Measurements from ENCODE around the gene TMSB10.

TMSB10 gene

DNA sequence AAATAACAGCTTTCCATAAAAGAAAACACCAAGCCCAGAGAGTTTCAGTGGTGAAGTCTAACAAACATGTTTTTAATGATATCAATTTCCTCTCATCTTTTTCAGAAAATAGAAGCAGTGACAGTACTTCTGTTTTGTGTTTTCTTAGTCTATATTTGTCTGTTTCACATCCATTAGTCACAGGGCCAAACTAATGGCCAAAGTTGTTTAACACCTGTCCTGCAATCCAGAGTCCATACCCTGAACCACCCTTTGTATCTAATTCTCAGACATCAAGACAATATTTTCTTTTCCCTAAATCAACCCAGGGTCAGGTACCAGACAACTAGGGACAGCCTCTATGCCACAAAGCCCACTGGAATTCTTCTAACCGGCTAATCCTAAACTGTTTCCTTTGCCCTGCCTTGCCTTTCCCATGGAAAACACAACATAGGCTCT is 25.9 kb downstream of the TMSB10 start:
- Histone ChIP-seq H3K9me2 (ENCODE audit: low read depth, low read length) (no peaks in the 10 kb centered on the region), H3K27ac (ENCODE audit: low read depth, low read length, poor library complexity, severe bottlenecking) (no peak overlapping the region), H3K4me2 (ENCODE audit: low read length) (no peak overlapping the region), H2AFZ (ENCODE audit: low read length) (no peak overlapping the region), H3K4me3 (ENCODE audit: low read depth, low read length, poor library complexity, severe bottlenecking) (no peak overlapping the region), H4K20me1 (ENCODE audit: insufficient read depth, low read length) (no peaks in the 10 kb centered on the region), H3K4me1 (ENCODE audit: insufficient read depth, low read length, severe bottlenecking) (peaks cover 14% of the 10 kb centered on the region), H3K27me3 (ENCODE audit: insufficient read depth, low read length) (no peaks in the 10 kb centered on the region), H3K36me3 (ENCODE audit: insufficient read depth, low read length) (no peaks in the 10 kb centered on the region), H3K9ac (ENCODE audit: low read length) (no peak overlapping the region), H3K79me2 (ENCODE audit: insufficient read depth, low read length) (no peaks in the 10 kb centered on the region), H3F3A (ENCODE audit: insufficient read depth, low read length) (no peaks in the 10 kb centered on the region; the same call in 1 of the 2 replicates), H3K9me3 (ENCODE audit: low read length) (no peaks in the 10 kb centered on the region)
- TF ChIP-seq, protein P1, sequence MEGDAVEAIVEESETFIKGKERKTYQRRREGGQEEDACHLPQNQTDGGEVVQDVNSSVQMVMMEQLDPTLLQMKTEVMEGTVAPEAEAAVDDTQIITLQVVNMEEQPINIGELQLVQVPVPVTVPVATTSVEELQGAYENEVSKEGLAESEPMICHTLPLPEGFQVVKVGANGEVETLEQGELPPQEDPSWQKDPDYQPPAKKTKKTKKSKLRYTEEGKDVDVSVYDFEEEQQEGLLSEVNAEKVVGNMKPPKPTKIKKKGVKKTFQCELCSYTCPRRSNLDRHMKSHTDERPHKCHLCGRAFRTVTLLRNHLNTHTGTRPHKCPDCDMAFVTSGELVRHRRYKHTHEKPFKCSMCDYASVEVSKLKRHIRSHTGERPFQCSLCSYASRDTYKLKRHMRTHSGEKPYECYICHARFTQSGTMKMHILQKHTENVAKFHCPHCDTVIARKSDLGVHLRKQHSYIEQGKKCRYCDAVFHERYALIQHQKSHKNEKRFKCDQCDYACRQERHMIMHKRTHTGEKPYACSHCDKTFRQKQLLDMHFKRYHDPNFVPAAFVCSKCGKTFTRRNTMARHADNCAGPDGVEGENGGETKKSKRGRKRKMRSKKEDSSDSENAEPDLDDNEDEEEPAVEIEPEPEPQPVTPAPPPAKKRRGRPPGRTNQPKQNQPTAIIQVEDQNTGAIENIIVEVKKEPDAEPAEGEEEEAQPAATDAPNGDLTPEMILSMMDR (IDR thresholded peaks at IDR 0.05; ENCODE audit: low read length) = no peak
- no peak for TF ChIP-seq EZH2 (IDR thresholded peaks at IDR 0.05; ENCODE audit: borderline replicate concordance, low read length)

DNA sequence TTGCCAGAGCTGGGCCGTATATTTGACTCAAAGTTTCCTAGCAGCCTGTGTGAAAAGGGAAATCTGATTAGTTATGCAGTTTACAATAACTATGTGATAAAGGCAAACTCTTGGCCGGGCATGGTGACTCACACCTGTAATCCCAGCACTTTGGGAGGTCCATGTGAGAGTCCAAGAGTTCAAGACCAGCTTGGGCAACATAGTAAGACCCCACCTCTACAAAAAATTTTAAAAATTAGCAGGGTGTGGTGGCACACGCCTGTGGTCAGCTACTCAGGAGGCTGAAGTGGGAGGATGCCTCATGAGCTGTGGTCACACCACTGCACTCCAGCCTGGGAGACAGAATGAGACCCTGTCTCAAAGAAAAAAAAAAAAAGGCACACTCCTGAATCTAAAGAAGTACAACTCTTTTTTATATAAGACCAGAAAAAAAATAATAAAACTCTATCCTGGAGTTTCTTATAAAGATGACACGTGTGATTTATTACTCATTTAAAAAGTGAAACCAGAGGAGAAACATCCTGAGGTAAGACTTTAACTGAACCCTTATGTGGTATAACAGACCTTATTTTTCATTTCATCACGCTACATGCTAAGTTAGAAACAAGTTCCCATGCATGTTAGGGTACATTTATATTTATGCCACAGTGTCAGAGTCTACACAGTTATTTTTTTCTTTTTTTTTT is 32.9 kb downstream of the TMSB10 start:
- H3K27ac ChIP-seq (ENCODE audit: low read depth, low read length, poor library complexity, severe bottlenecking) = peak overlapping the region; percentile 99
- TF ChIP-seq, protein P1 (IDR thresholded peaks at IDR 0.05; ENCODE audit: low read length) = no peak
- no peaks in the 10 kb centered on the region for H3K36me3 ChIP-seq (ENCODE audit: insufficient read depth, low read length)
- H3K9me2 ChIP-seq (ENCODE audit: low read depth, low read length) = no peaks in the 10 kb centered on the region
- H4K20me1 ChIP-seq (ENCODE audit: insufficient read depth, low read length) = no peaks in the 10 kb centered on the region
- no peak overlapping the region for H2AFZ ChIP-seq (ENCODE audit: low read length)
- H3K27me3 ChIP-seq (ENCODE audit: insufficient read depth, low read length) = no peaks in the 10 kb centered on the region
- H3K4me2 ChIP-seq (ENCODE audit: low read length) = peak overlapping the region; percentile 83
- H3K9me3 ChIP-seq (ENCODE audit: low read length) = no peaks in the 10 kb centered on the region
- peaks cover 31% of the 10 kb centered on the region for H3K4me1 ChIP-seq (ENCODE audit: insufficient read depth, low read length, severe bottlenecking)
- H3F3A ChIP-seq (ENCODE audit: insufficient read depth, low read length) = no peaks in the 10 kb centered on the region
- peak overlapping the region; percentile 84 for H3K9ac ChIP-seq (ENCODE audit: low read length)
- no peaks in the 10 kb centered on the region for H3K79me2 ChIP-seq (ENCODE audit: insufficient read depth, low read length)
- H3K4me3 ChIP-seq (ENCODE audit: low read depth, low read length, poor library complexity, severe bottlenecking) = peak overlapping the region; percentile 46

DNA sequence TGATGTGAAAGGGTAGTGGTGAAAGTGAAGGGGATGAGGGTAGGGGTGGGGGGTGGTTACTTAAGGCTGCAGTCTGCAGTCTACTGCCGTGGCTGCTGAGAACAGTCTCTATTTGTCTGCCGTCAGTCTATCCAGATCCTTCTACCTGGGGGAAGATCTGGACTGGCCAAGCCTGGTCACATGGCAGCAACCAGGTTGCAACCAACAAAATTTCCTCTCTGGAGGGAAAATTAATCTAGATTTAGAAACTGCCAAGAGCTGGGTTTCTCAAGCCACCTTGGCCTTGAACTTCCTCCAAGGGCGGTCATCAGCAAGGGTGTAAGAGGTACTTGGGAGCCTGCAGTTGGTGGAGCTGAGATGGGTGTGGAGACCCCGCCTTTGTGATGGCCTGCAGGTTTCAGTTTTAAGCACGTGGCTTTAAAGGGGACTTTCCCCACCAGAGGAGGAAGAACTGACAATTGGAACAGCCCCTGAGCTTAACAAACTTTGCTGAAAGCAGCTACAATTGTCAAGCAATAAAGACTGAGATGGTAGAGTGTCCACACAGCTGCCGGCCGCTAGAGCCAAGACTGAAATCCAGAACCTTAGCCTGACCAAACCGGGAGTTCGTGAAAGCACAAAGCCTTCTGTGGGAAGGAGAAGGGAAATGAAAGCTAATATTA is 34.1 kb downstream of the TMSB10 start:
- peak overlapping the region; percentile 99 for H3K27ac ChIP-seq (ENCODE audit: low read depth, low read length, poor library complexity, severe bottlenecking)

More for the DNA sequence above, 34.1 kb downstream of the TMSB10 start:
- Histone ChIP-seq H3K36me3 (ENCODE audit: insufficient read depth, low read length) (no peaks in the 10 kb centered on the region), H3K4me2 (ENCODE audit: low read length) (peak overlapping the region; percentile 83), H3K9me2 (ENCODE audit: low read depth, low read length) (no peaks in the 10 kb centered on the region), H3K79me2 (ENCODE audit: insufficient read depth, low read length) (no peaks in the 10 kb centered on the region), H3K4me3 (ENCODE audit: low read depth, low read length, poor library complexity, severe bottlenecking) (peak overlapping the region; percentile 46), H2AFZ (ENCODE audit: low read length) (no peak overlapping the region), H3K9me3 (ENCODE audit: low read length) (no peaks in the 10 kb centered on the region), H3K27me3 (ENCODE audit: insufficient read depth, low read length) (no peaks in the 10 kb centered on the region), H3K4me1 (ENCODE audit: insufficient read depth, low read length, severe bottlenecking) (peaks cover 31% of the 10 kb centered on the region), H4K20me1 (ENCODE audit: insufficient read depth, low read length) (no peaks in the 10 kb centered on the region), H3F3A (ENCODE audit: insufficient read depth, low read length) (no peaks in the 10 kb centered on the region), H3K9ac (ENCODE audit: low read length) (peak overlapping the region; percentile 84)
- TF ChIP-seq, protein P1 (IDR thresholded peaks at IDR 0.05; ENCODE audit: low read length) = no peak
- TF ChIP-seq EZH2 (IDR thresholded peaks at IDR 0.05; ENCODE audit: borderline replicate concordance, low read length) = no peak
